GM12892 (cell line): ENCODE measurements around the gene NR2F2.

Experiments used
- POLR2A ChIP-seq: IDR thresholded peaks from 2 replicates; pipeline ENCODE4 v1.6.1; 2011; ENCODE audit warnings: low read depth, low read length, control low read depth
- TAF1 ChIP-seq: IDR thresholded peaks from 2 replicates; pipeline ENCODE4 v1.6.1; 2011; ENCODE audit warnings: low read depth, mild to moderate bottlenecking, control low read depth, low read length, borderline replicate concordance

GRCh38 chr15:96321639-96322535, 8.6 kb upstream of the NR2F2 start:
- no peak for TF ChIP-seq POLR2A
- TF ChIP-seq TAF1, result no peak
